Fibroblast of skin of right biceps (primary cell): ENCODE data around the gene FAN1.
"Not testable (repeated sequence)": the region's sequence is repeated elsewhere in the genome, so short reads cannot be mapped to it uniquely, and the experiment has no call there.

Source experiments
- DNase-seq: peaks from one replicate; pipeline ENCODE4 v3.0.0-alpha.2; 2013

The FAN1 gene

DNA sequence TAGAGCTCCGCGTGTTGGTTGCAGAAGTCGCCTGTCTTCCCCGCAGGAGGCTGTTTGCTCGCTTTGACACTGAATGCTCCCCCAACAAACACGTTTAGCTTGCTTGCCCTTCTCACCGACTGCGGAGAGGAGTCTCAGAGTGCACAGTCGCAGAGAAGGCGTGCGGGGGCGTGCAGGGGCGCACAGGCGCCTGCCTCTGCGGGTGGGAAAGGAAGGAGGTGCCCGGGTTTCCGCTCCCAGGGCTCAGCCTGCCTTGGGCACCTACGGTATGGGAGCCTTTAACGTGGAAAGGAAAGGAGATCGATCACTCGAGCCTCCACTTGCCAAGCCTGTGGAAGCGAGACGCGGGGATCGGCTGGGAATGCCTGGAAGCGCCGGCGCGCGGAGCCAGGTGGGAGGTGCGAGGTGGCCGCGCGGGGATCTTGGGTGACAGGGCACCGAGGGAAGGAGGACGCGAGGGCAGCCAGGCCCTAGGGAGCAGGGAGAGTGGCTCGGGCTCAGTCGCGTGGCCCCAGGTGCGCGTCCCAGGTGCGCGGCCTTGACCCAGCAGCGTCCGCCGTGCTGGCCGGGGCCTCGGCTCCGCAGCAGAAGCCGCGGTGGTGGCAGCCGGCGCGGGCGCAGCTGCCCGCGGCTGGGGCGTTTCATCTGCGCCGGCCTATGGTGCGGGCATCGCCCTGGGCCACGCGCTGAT is at the start of gene FAN1:
Gene FAN1, plus strand, starts transcription at position 419 of the 691 bp plus-strand sequence. CDS start 749 bp downstream, outside the sequence.
- DNase-seq = peak; percentile 88

- DNase-seq = peak; percentile 34
These were observed 44.4 kb upstream of the FAN1 start for GRCh38 chr15:30859091-30859874.

- no peak for DNase-seq
These were observed 38.5 kb upstream of the FAN1 start for GRCh38 chr15:30865257-30865656.

- no peak for DNase-seq
These were observed 33.0 kb upstream of the FAN1 start for GRCh38 chr15:30870681-30871080.

DNA sequence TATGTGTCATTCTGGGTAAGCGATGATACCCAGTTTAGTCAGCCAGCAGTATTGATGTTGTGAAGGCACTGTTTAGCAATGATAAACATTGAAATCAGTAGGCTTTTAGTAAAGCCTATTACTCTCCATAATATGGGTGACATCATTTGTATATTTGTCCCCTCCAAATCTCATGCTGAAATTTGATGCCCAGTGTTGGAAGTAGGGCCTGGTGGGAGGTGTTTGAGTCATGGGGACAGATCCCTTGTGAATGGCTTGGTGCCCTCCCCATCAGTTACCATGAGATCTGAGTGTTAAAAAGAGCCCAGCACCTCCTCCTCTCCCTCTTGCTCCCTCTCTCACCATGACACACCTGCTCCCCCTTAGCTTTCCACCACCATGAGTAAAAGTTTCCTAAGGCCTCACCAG is 31.4 kb upstream of the FAN1 start:
- peak; percentile 3 for DNase-seq

GRCh38 chr15:30877070-30877469 is 26.6 kb upstream of the FAN1 start:
- no peak for DNase-seq

DNA sequence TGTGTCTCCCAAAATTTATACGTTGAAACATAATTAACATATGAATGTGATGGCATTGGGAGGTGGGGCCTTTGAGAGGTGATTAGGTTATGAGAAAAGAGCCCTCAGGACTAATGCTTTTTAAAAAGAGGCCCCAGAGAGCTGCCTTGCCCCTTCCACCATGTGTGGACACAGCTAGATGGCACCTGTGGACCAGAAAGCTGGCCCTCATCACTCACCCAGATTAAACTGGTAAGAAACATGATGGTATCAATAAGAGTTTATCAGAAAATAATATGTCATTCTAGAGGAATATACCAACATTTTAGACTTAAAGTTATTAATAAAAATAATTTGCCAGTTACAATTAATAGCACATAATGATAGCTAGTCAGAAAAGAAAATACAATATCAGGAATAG is 25.2 kb upstream of the FAN1 start:
- no peak for DNase-seq

DNA sequence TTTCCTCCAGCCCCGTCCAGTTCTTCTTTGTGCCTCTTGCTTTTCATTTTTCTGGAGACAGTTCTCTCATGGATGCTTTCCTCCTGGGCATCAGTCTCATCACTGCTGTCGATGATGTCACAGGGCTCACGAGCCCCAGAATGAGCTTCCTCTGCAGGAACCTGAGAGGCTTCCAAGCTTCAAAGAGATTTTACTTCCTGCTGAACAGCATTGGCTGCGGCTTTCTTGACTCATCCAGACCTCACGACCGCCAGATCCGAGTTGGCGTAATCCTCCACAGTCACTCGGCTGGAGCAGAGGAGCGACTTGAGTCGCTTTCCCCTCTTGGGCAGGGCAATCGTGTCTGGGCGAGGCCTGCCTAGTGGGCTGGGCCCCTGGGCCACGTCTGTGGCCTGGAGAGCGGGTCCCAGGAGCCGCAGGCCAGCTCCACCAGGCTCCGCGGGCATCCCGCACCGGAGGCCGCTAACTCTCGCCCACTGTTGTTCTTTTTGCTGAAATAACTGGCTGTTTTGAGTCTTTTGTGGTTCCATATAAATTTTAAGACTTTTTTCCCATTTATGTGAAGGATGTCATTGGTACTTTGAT is 20.8 kb upstream of the FAN1 start:
- DNase-seq = peak; percentile 19

- not testable (repeated sequence) for DNase-seq
These were observed 20.0 kb upstream of the FAN1 start for GRCh38 chr15:30883666-30884065.

DNA sequence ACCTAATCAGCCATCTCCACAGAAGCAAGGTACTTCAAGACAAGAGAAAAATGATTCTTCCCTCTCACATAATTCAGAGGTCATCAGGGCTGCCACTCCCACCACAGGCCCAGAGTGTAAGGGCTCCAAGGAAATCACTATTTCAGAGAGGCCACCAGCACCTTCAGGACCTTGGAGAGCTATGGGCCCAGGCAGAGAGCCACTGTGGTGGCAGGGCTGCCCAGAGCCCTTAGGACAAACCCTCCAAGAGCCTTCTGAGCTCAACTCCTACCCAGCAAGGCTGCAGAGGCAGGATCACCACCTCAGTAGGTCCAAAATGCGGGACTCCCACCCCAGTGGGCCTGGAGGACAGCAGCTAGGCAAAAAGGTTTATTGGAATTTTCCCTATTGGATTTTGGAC is 17.9 kb upstream of the FAN1 start:
- peak; percentile 9 for DNase-seq

DNA sequence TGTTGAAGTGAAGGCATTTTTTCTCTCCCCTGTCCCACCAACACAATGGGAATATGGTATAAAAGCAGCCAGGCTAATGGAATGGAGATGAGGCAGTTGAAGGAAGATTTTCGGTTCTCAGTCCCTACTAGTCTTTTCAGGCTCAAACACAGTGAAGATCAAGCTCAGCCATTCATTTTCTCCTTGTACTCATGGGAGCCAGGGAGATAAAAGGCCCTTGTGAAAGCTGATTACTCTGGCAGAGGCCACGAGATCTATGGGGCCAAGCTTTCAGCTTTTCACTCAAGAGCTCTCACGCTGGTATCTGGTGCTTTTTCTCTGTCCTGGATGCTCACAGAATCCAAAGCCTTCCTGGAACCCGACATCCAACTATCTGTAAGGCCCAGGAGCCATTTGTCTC is 14.5 kb upstream of the FAN1 start:
- no peak for DNase-seq

DNA sequence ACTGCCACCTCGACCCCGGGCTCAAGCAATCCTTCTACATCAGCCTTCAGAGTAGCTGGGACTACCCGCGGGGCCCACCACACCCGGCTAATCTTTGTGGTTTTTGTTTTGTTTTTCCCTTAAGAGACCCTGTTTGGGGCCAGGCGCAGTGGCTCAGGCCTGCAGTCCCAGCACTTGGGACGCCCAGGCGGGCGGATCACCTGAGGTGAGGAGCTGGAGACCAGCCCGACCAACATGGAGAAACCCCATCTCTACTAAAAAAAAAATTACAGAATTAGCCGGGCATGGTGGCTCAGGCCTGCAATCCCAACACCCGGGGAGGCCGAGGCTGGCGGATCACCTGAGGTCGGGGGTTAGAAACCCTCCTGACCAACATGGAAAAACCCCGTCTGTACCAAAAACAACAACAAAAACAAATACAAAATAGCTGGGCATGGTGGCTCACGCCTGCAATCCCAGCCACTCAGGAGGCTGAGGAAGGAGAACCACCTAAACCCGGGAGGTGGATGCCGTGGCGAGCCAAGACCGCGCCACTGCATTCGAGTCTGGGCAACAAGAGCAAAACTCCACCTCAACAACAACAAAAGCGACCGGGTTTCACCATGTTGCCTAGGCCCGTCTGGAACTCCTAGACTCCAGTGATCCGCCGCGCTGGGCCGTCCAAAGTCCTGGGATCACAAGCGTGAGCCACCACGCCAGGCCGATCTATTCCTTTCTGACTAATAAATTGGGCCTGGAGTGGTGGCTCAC is 8.1 kb upstream of the FAN1 start:
- no peak for DNase-seq

DNA sequence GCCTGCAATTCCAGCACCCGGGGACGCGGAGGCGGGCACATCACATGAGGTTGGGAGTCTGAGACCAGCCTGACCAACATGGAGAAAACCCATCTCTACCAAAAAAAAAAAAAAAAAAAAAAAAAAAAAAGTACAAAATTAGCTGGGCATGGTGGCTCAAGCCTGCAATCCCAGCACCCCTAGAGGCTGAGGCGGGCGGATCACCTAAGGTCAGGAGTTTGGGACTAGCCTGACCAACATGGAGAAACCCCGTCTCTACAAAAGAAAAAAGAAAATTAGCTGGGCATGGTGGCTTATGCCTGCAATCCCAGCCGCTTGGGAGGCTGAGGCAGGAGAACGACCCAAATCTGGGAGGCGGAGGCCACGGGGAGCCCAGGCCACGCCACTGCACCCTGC is 7.5 kb upstream of the FAN1 start:
- no peak for DNase-seq

DNA sequence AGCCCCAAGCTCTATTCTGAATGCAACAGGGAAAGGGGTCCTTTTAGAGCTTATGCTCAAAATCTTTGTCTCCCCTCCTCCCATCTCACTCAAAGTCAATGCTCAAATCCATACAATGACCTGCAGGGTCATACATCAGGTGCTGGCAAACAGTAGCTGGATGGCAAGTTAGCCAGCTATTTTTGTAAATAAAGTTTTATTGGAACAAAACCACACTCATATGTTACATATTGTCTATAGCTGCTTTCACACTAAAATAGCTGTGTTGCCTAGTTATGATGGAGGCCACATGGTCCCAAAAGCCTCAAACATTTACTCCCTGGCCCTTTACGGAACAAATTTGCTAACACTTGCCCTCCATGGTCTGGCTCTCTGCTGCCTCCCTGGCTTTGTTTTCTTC is 1.8 kb upstream of the FAN1 start:
- no peak for DNase-seq

DNA sequence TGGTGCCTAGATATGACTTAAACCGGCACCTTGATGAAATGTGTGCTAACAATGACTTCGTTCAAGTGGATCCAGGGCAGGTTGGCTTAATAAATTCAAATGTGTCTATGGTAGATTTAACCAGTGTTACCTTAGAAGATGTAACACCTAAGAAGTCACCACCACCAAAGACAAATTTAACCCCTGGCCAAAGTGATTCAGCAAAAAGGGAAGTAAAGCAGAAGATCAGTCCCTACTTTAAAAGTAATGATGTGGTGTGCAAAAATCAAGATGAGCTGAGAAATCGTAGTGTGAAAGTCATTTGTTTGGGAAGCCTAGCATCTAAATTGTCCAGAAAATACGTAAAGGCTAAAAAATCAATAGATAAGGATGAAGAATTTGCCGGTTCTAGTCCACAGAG is 1.1 kb downstream of the FAN1 start:
- no peak for DNase-seq

GRCh38 chr15:30905821-30906220 is 2.1 kb downstream of the FAN1 start:
- DNase-seq = no peak

DNA sequence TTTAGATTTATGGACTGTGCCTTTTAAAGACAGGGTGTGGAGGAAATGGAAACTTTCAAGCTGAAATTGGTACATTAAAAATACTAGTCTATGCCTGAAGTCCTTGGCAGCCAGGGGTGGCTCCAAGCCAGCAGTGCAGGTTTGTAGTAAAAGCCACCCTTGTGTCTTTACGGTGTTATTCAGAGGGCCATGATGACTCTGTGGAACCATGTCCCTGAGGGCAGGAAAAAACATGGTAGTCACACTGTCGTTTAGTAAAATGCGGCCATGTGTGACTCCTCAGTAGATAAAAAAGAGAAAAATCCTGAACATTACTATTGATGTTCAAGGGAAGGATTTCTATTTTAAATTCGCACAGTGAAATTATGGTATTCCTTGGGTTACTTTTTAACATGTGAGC is 2.7 kb downstream of the FAN1 start:
- no peak for DNase-seq

DNA sequence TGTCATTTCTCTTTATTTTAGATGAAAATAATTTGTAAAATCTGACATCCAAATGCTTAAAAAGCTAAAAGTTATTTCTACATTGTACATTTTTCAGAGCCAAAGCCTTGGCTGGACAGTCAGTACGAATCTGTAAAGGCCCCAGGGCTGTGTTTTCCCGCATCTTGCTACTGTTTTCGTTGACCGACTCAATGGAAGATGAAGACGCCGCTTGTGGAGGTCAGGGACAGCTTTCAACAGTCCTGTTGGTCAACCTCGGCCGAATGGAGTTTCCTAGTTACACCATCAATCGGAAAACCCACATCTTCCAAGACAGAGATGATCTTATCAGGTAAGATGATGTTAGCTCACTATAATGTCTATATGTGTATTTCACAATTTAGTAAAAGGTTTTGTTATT is 10.0 kb downstream of the FAN1 start:
- no peak for DNase-seq

- no peak for DNase-seq
These were observed 13.3 kb downstream of the FAN1 start for GRCh38 chr15:30917013-30917412.

DNA sequence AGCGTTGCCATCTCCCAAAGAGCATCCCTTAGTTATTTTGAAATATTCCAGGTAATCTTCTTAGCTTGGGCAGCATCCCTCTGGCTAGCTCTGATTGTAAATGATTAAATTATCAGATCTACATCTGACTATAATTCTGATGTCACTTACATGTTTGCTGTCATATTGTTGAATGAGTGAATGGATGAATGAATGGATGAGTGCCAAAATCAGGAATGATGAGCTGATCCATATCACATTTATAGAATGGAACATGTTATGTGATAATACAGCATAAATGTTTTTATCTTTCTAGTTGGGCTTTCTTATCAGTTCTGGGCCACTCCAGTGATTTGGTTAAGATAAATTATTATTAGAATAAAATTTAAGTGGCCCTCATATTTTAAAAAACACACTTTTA is 14.0 kb downstream of the FAN1 start:
- no peak for DNase-seq

- no peak for DNase-seq
These were observed 14.7 kb downstream of the FAN1 start for GRCh38 chr15:30918366-30918765.

- no peak for DNase-seq
These were observed 16.3 kb downstream of the FAN1 start for GRCh38 chr15:30919877-30920550.

DNA sequence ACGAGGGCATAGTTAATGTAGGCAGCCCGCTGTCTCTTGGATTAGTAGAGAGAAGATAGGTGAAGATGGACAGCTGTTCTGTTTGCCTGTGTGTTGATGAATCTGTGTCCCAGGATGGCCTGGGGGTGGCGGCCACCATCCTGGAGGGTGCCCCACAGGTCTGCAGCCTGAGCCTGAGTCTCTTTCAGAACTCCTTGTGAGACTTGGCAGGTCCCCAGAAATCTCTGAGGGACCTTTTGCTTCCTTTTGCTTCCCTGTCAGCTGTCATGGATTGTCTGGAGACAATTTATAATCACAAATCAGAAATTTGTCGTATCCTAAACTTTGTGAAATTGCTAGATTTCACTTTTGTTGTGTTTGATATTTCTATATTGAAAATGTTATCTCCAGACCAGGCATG is 17.4 kb downstream of the FAN1 start:
- no peak for DNase-seq
